ENCODE results near the gene GPR157.

The GPR157 gene

DNA sequence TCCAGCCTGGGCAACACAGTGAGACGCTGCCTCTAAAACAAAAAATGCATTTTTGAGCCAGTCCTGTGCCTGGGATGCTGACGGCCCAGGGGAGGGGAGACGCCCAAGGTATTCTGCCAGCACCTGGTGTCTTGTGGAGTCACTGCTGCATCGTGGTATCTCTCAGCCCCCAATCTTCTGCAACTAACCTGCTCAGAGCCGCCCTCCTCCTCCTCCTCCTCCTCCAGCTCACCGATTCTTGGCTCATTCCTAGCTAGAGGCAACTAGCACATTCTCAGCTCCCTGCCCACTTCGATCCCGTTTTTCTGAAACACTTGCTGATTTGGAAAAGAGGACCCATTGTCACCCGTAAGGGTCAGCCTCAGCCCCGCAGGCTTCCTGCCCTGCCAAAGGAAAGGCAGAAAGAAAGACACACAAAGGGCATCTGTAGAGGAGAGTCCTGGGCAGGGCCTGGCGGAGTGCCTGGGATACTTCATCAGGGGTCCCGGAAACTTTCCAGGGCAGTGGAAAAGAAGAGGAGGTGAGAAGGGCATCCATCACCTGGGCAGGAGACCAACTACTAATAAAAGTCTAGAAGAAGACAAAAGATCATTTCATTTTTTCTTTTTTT lies 20.7 kb downstream of the GPR157 start:
- TF ChIP-seq, protein P1, sequence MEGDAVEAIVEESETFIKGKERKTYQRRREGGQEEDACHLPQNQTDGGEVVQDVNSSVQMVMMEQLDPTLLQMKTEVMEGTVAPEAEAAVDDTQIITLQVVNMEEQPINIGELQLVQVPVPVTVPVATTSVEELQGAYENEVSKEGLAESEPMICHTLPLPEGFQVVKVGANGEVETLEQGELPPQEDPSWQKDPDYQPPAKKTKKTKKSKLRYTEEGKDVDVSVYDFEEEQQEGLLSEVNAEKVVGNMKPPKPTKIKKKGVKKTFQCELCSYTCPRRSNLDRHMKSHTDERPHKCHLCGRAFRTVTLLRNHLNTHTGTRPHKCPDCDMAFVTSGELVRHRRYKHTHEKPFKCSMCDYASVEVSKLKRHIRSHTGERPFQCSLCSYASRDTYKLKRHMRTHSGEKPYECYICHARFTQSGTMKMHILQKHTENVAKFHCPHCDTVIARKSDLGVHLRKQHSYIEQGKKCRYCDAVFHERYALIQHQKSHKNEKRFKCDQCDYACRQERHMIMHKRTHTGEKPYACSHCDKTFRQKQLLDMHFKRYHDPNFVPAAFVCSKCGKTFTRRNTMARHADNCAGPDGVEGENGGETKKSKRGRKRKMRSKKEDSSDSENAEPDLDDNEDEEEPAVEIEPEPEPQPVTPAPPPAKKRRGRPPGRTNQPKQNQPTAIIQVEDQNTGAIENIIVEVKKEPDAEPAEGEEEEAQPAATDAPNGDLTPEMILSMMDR (conservative IDR thresholded peaks at IDR 0.05; ENCODE audit: low read length): no peak
- DNase-seq (ENCODE audit: low read depth): no peak
- no peak overlapping the region for H3K4me3 ChIP-seq (ENCODE audit: low read length)

DNA sequence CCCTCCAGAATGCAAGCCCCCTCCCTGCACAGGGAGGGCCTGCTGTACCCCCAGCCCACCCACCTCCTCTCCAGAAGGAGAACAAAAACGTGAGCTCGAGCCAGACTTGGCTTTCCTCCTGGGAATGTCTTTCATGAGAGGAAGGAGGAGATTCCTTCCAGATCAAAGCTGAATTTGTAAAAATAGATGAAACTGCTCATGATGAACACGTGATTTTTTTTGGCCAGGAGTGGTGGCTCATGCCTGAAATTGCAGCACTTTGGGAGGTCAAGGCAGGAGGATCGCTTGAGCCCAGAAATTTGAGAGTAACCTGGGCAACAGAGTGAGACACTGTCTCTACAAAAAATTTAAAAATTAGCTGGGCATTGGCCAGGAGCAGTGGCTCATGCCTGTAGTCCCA lies 21.8 kb downstream of the GPR157 start:
- DNase-seq (ENCODE audit: low read depth): no peak

DNA sequence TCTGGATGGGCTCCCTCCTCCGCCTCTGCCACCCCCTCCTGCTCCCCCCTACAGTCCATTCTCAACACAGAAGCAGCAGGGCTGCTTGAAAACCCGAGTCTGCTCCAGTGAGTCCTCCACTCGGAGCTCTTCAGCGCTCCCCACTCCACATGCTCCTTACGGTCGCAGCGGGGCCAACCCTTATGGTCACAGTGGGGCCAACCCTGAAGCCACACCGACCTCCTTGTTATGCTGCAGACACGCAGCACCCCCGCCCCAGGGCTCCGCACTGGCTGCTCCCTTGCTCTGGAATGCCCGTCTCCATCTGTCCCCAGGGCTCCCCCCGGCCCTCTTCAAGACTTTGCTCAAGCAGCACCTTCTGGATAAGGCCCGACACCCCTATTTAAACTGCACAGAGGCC lies 22.6 kb downstream of the GPR157 start:
- TF ChIP-seq, protein P1 (conservative IDR thresholded peaks at IDR 0.05; ENCODE audit: low read length): no peak
- no peak overlapping the region for H3K4me3 ChIP-seq (ENCODE audit: low read length)
- DNase-seq (ENCODE audit: low read depth): no peak

More for the DNA sequence above, 21.8 kb downstream of the GPR157 start:
- TF ChIP-seq, protein P1 (conservative IDR thresholded peaks at IDR 0.05; ENCODE audit: low read length): no peak
- no peak overlapping the region for H3K4me3 ChIP-seq (ENCODE audit: low read length)

DNA sequence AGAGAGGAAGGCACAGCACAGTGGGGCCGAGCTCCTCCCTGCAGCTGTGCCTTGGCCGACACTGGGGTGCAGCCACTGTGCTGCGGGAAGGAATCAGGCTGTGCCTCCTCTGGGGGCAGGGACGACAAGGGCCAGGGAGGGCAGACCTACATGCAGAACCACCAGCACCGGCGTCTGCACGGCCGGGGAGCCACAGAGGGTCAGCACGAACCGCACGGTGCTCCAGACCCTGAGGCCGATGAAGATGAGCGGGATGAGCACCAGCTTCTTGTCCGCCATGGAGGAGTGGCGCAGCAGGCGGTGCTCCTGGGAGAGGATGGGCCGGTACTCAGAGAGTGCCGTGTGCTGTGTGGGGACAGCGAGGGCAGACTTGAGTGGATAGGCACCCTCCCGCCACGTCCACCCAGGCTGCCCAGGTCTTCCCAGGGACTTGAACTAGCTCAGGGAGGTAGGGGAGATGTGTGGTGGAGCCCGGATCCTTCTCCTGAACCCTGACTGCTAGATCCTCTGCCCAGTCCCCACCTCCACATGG lies 23.5 kb downstream of the GPR157 start:
- TF ChIP-seq, protein P1 (conservative IDR thresholded peaks at IDR 0.05; ENCODE audit: low read length): no peak
- DNase-seq (ENCODE audit: low read depth): no peak
- H3K4me3 ChIP-seq (ENCODE audit: low read length): no peak overlapping the region

DNA sequence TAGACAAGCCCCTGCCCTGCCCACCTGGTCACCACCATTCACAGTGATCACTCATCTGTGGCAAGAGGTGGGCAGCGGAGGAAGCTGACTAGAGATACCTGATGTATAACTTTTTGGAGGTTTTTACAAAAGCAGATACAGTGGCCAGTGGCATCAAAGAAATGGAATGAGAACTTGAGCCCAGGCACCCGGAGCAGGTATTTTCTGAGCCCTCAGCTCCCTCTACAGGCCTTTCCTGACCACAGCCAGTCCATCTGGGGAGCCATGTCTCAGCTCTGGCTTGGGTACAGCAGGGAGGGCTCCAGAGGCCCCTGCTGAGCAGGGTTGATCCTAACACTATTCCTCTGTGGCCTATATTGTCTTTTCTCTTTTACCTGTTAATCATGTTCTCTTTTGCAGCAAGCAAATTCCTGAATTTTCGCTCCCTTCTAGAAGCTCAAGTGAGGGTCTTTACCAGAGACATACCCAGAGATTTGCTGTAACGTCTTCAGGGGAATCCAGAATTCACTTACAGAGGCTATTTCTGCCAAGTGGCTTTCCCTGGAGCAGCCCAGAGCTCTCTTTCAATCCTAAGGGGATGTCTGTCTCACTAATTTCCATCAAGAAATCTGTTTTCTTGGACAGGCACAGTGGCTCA lies 27.3 kb downstream of the GPR157 start:
- DNase-seq (ENCODE audit: low read depth): peak; percentile 57
- no peak overlapping the region for H3K4me3 ChIP-seq (ENCODE audit: low read length)

DNA sequence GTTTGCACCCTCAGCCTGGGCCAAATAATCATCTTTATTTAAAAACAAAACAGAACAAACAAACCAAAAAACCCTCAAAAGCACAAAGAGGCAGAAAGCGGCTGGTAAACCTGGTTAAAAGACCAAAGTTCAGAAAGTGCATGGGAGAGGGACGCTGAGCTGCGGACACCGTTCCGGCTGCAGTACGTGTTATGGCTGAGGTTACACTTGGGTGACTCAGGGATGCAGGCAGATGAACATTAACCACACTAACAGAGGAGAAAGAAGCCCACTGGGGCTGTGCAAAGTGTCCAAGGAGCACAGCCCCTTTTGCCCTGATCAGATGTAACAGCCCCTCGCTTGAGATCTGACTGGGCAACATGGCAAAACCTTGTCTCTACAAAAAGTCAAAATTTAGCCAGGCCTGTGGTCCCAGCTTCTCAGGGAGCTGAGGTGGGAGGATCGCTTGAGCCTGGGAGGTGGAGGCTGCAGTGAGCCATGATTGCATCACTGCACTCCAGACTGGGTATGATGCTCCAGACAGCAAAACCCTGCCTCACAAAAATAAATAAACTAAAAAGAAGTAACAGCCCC lies 28.3 kb downstream of the GPR157 start:
- TF ChIP-seq, protein P1 (conservative IDR thresholded peaks at IDR 0.05; ENCODE audit: low read length): no peak
- DNase-seq (ENCODE audit: low read depth): no peak
- H3K4me3 ChIP-seq (ENCODE audit: low read length): no peak overlapping the region

More for the DNA sequence above, 27.3 kb downstream of the GPR157 start:
- TF ChIP-seq, protein P1 (conservative IDR thresholded peaks at IDR 0.05; ENCODE audit: low read length): peak; percentile 83
